GM12878 (cell line): ENCODE results near the gene ZNF732. TPM values are rescaled to one million over a fixed set of nuclear protein-coding genes. Genes with fewer than 3 reads are reported as not detected.

Source experiments
- ATAC-seq: fragments of 200-7000 bp; cut with Tn5 transposase; 3 replicates; pipeline ENCODE4 v1.9.1; 2020; ENCODE audit warnings: mild to moderate bottlenecking, moderate library complexity
- Bru-seq: library from RNA; stranded (reverse); fragments of 400-500 nt; gene quantifications from one replicate; lab custom pipeline; 2021; lab: Mats Ljungman, UMichigan
- BruChase-seq, 2 experiments: library from RNA; stranded (reverse); fragments of 400-500 nt; gene quantifications; one replicate each; lab custom pipeline; 2021; lab: Mats Ljungman, UMichigan
- BruUV-seq: library from RNA; stranded (reverse); fragments of 400-500 nt; replicated peaks from 2 replicates; lab custom pipeline; 2021; lab: Mats Ljungman, UMichigan
- CTCF ChIA-PET: fragments of 300-600 bp; sonication (Branson Sonifier 250); formaldehyde crosslinking; extraction: SDS; loops from one replicate; lab custom pipeline; 2021; ENCODE audit warnings: inconsistent platforms; lab: Yijun Ruan, JAX
- POLR2A ChIA-PET: fragments of 350-600 bp; formaldehyde crosslinking; extraction: SDS; loops from one replicate; lab custom pipeline; 2021; ENCODE audit warnings: inconsistent platforms; lab: Charles Lee
- RAD21 ChIA-PET: fragments of 300-600 bp; sonication (Branson Sonifier 250); formaldehyde crosslinking; loops from one replicate; lab custom pipeline; 2023; ENCODE audit warnings: antibody characterized with exemption; ENCODE audit not compliant: unreplicated experiment; lab: Charles Lee
- SMC1A ChIA-PET: fragments of 300-600 bp; sonication (Branson Sonifier 250); formaldehyde crosslinking; loops from one replicate; lab custom pipeline; 2023; ENCODE audit not compliant: unreplicated experiment, uncharacterized antibody; lab: Charles Lee
- DNase-seq: peaks from one replicate; pipeline ENCODE4 v3.0.0-alpha.2; 2011; ENCODE audit warnings: low read depth, low spot score
- FAIRE-seq: peaks from 3 replicates; lab custom pipeline; 2011; peaks lifted over from hg19 to GRCh38; lab: Jason Lieb, UNC
- H2AFZ ChIP-seq: 2 replicates; pipeline ENCODE4 v1.6.0; 2011; ENCODE audit warnings: low read depth, low read length, control low read depth; ENCODE audit not compliant: control insufficient read depth
- H3K27ac ChIP-seq: 2 replicates; pipeline ENCODE4 v1.5.1; 2011; ENCODE audit warnings: control low read depth; ENCODE audit not compliant: control insufficient read depth, insufficient read depth
- H3K27me3 ChIP-seq, 2 experiments: replicated peaks in 1 of 2; 2 replicates each; pipeline versions ENCODE4 v1.6.0 to v1.6.1; 2011; ENCODE audit warnings: low read length in 1 of 2; ENCODE audit not compliant: control insufficient read depth in 2 of 2, insufficient read depth in 2 of 2
- H3K36me3 ChIP-seq, 2 experiments: 2 replicates each; pipeline ENCODE4 v1.5.1; 2011; ENCODE audit warnings: low read length in 1 of 2; ENCODE audit not compliant: control insufficient read depth in 2 of 2, insufficient read depth in 2 of 2
- H3K4me1 ChIP-seq: 2 replicates; pipeline ENCODE4 v1.6.1; 2011; ENCODE audit warnings: mild to moderate bottlenecking, low read length, moderate library complexity, mixed read lengths; ENCODE audit not compliant: control insufficient read depth, insufficient read depth
- H3K4me2 ChIP-seq: 2 replicates; pipeline ENCODE4 v1.6.0; 2011; ENCODE audit warnings: control low read depth; ENCODE audit not compliant: control insufficient read depth, insufficient read depth
- H3K4me3 ChIP-seq: fragments of 200-600 bp; sonication (generic); 2 replicates; pipeline ENCODE4 v1.5.1; 2016
- H3K79me2 ChIP-seq: 2 replicates; pipeline ENCODE4 v1.6.0; 2011; ENCODE audit warnings: low read length; ENCODE audit not compliant: control insufficient read depth, insufficient read depth
- H3K9ac ChIP-seq: 2 replicates; pipeline ENCODE4 v1.8.0; 2011; ENCODE audit warnings: low read length, control low read depth, mixed read lengths; ENCODE audit not compliant: control insufficient read depth, insufficient read depth
- H3K9me3 ChIP-seq: replicated peaks from 3 replicates; pipeline ENCODE4 v1.5.1; 2011; ENCODE audit warnings: mild to moderate bottlenecking, low read length; ENCODE audit not compliant: control insufficient read depth, insufficient read depth
- H4K20me1 ChIP-seq: 2 replicates; pipeline ENCODE4 v1.6.0; 2011; ENCODE audit not compliant: control insufficient read depth, insufficient read depth
- BHLHE40 ChIP-seq, 2 experiments: fragments of 450-650 bp in 1 of 2; IDR thresholded peaks; 2 replicates each; pipeline ENCODE4 v1.6.1; 2011 to 2017; ENCODE audit warnings: low read depth in 2 of 2, borderline replicate concordance in 1 of 2, improper control_type of control experiment in 1 of 2, low read length in 1 of 2, mild to moderate bottlenecking in 1 of 2
- CBX3 ChIP-seq: fragments of 200-600 bp; sonication (generic); IDR thresholded peaks from 2 replicates; pipeline ENCODE4 v1.6.1; 2016; ENCODE audit warnings: low read depth, borderline replicate concordance
- CHD2 ChIP-seq: IDR thresholded peaks from 2 replicates; pipeline ENCODE4 v1.6.1; 2011; ENCODE audit warnings: low read depth, low read length, improper control_type of control experiment, borderline replicate concordance
- GABPA ChIP-seq: IDR thresholded peaks from 2 replicates; pipeline ENCODE4 v1.6.1; 2014; ENCODE audit warnings: antibody characterized with exemption, low read depth, mild to moderate bottlenecking, inconsistent platforms
- HDAC2 ChIP-seq: fragments of 200-600 bp; sonication (generic); IDR thresholded peaks from 2 replicates; pipeline ENCODE4 v1.6.1; 2017
- MXI1 ChIP-seq: fragments of 150-350 bp; IDR thresholded peaks from 2 replicates; pipeline ENCODE4 v1.6.1; 2011; ENCODE audit warnings: low read depth, mild to moderate bottlenecking, inconsistent platforms, low read length, improper control_type of control experiment
- NFIC ChIP-seq: IDR thresholded peaks from 2 replicates; pipeline ENCODE4 v1.6.1; 2012; ENCODE audit warnings: low read depth, mild to moderate bottlenecking, inconsistent platforms, low read length, moderate library complexity
- NFYA ChIP-seq: IDR thresholded peaks from 2 replicates; pipeline ENCODE4 v1.6.1; 2011; ENCODE audit warnings: low read depth, mild to moderate bottlenecking, low read length, improper control_type of control experiment, borderline replicate concordance
- POLR2A ChIP-seq: IDR thresholded peaks from 2 replicates; pipeline ENCODE4 v1.6.1; 2011; ENCODE audit warnings: low read depth, mild to moderate bottlenecking, low read length
- POLR2AphosphoS5 ChIP-seq: IDR thresholded peaks from 2 replicates; pipeline ENCODE4 v1.6.1; 2011; ENCODE audit warnings: mild to moderate bottlenecking, low read length, inconsistent platforms
- SIX5 ChIP-seq: IDR thresholded peaks from 2 replicates; pipeline ENCODE4 v1.6.1; 2011; ENCODE audit warnings: mild to moderate bottlenecking, low read depth, low read length, moderate library complexity; ENCODE audit not compliant: severe bottlenecking
- SMAD5 ChIP-seq: IDR thresholded peaks from 2 replicates; pipeline ENCODE4 v1.6.1; 2016; ENCODE audit warnings: antibody characterized with exemption, low read depth
- SREBF1 ChIP-seq: IDR thresholded peaks from 2 replicates; pipeline ENCODE4 v1.6.1; 2012; ENCODE audit warnings: mild to moderate bottlenecking, low read length
- TBL1XR1 ChIP-seq: IDR thresholded peaks from 2 replicates; pipeline ENCODE4 v1.6.1; 2012; ENCODE audit warnings: low read depth, low read length, improper control_type of control experiment
- TCF12 ChIP-seq: IDR thresholded peaks from 2 replicates; pipeline ENCODE4 v1.6.1; 2011; ENCODE audit warnings: low read depth, mild to moderate bottlenecking, low read length
- USF2 ChIP-seq: IDR thresholded peaks from 2 replicates; pipeline ENCODE4 v1.6.1; 2011; ENCODE audit warnings: low read depth, low read length, improper control_type of control experiment, borderline replicate concordance
- ZBED1 ChIP-seq: IDR thresholded peaks from 2 replicates; pipeline ENCODE4 v1.6.1; 2016; ENCODE audit warnings: borderline replicate concordance
- ZNF207 ChIP-seq: fragments of 450-650 bp; IDR thresholded peaks from 2 replicates; pipeline ENCODE4 v1.6.1; 2014; ENCODE audit warnings: antibody characterized with exemption, mild to moderate bottlenecking, borderline replicate concordance
- ZNF622 ChIP-seq: fragments of 450-650 bp; IDR thresholded peaks from 2 replicates; pipeline ENCODE4 v1.6.1; 2017; ENCODE audit warnings: mild to moderate bottlenecking, inconsistent platforms
- ZZZ3 ChIP-seq: IDR thresholded peaks from 2 replicates; pipeline ENCODE4 v1.6.1; 2011; ENCODE audit warnings: low read depth; ENCODE audit not compliant: control insufficient read depth, insufficient read length
- WGBS: methylation state at CpG from one replicate; pipeline ENCODE4 v1.1.6; 2016; ENCODE audit warnings: low lambda C conversion rate; ENCODE audit not compliant: insufficient replicate concordance, insufficient coverage; ENCODE audit errors: missing lambda C conversion rate; 5-methylcytosine and 5-hydroxymethylcytosine counted together
- in situ Hi-C: fragments of 300-500 bp; cut with MboI; formaldehyde crosslinking; loops from 9 replicates; pipeline ENCODE4 v1.14.3; 2018; ENCODE audit warnings: mixed read lengths
- intact Hi-C: fragments of 100-400 bp; cut with micrococcal nuclease; formaldehyde crosslinking; loops from one replicate; pipeline ENCODE4 v1.14.2; 2022; ENCODE audit not compliant: unreplicated experiment
- long read RNA-seq, 2 experiments: library from polyadenylated mRNA; unstranded; transcript quantifications; one replicate each; pipeline ENCODE4 v2.0.0, GENCODE V29; 2019 to 2020
- polyA minus RNA-seq, 3 experiments: library from RNA; depleted of rRNA, polyadenylated mRNA; stranded (reverse); fragments of >200 nt; gene quantifications; 2 replicates each; pipeline ENCODE4 v1.2.3, GENCODE V29; 2011
- polyA plus RNA-seq, 11 experiments: library from polyadenylated mRNA; depleted of rRNA in 4 of 11; unstranded in 6 of 11; stranded (reverse) in 5 of 11; fragments of >200 nt; fragmentation: Nextera tagmentation in 4 of 11; fragmentation: Illumina TruSeq in 1 of 11; extraction: Ambion mirVana in 4 of 11; extraction: Trizol in 1 of 11; gene quantifications; 1 replicate in 1 of 11; 2 replicates in 10 of 11; pipeline versions ENCODE4 v1.2.1 to v1.2.3, GENCODE V29; 2011 to 2016; ENCODE audit warnings: inconsistent platforms in 2 of 11, missing spikeins in 2 of 11, low read depth in 1 of 11
- total RNA-seq, 4 experiments: library from RNA; depleted of rRNA in 3 of 4; stranded (reverse); fragments of >200 nt in 3 of 4; fragmentation: Illumina TruSeq in 1 of 4; extraction: Trizol in 1 of 4; gene quantifications; 2 replicates each; pipeline versions ENCODE4 v1.2.1 to v1.2.3, GENCODE V29; 2013 to 2021

ZNF732 gene
- total RNA-seq (2013; cell fraction: nucleolus; rRNA removed), result not detected in 2 replicates
- not detected in 2 replicates for total RNA-seq (2014; rRNA removed)
- not detected in 2 replicates for total RNA-seq (2014; rRNA removed; fragmentation: Illumina TruSeq; extraction: Trizol)
- not detected in 2 replicates for total RNA-seq (2021)
- polyA plus RNA-seq (2011; ENCODE audit: low read depth), result 0.10 TPM
- polyA plus RNA-seq (2011; rRNA removed), result not detected in 2 replicates
- not detected in 2 replicates for polyA plus RNA-seq (2011; cell fraction: cytosol; rRNA removed)
- not detected in 2 replicates for polyA plus RNA-seq (2011; cell fraction: nucleus; rRNA removed)
- not detected in 2 replicates for polyA plus RNA-seq (2012)
- polyA plus RNA-seq (2014; fragmentation: Illumina TruSeq; extraction: Trizol), result not detected in 2 replicates
- polyA plus RNA-seq (2014; fragmentation: Nextera tagmentation; extraction: Ambion mirVana), result not detected
- polyA plus RNA-seq (2014; rRNA removed), result not detected in 2 replicates
- polyA plus RNA-seq (2016; fragmentation: Nextera tagmentation; extraction: Ambion mirVana), result not detected
- polyA minus RNA-seq (2011; rRNA and poly(A)+ RNA removed), result not detected in 2 replicates
- not detected in 2 replicates for polyA minus RNA-seq (2011; cell fraction: cytosol; rRNA and poly(A)+ RNA removed)
- polyA minus RNA-seq (2011; cell fraction: nucleus; rRNA and poly(A)+ RNA removed), result not detected in 2 replicates
- percentile 5 among the genes with signal in this experiment for Bru-seq, nascent RNA
- percentile 3 among the genes with signal in this experiment for BruChase-seq, experiment 1, labeled RNA remaining after a 6-hour chase
- BruChase-seq, experiment 2, labeled RNA remaining after a 2-hour chase, result percentile 4 among the genes with signal in this experiment
- long read RNA-seq, experiment 1, result 0 reads
- long read RNA-seq, experiment 2, result 0 reads

DNA sequence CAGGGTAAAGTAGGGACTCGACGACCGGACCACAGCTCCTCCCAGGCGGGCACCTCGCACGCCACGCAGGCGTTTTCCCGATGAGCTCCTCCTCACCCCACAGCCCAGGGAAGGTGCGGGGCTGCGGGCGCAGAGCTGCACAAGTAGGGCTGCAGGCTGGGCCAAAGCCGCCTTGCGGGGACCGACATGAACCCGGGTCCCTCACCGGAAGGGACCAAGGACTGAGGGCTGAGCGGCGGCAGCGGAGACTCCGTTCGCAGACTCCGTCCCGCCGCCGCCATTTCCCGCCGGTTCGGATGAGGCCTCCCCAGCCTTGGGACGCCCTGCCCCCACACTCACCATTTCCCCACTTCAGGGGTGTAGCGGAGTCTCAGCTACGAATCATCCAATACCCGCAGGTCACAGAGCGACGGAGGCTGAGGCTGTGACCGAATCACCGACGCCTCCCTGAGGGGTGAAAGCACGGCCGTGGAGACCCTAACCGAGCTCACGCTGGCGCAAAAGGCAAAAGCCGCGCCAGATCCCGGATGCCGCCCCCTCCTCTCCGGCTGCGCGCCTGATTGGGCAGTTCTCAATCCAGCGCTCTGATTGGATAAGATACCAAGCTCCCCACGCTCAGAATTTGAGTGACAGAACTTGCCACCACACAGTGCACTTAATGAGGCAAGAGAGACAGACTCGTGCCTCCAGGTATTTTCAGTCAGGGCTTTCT is at the start of gene ZNF732:
Gene ZNF732 (minus strand): TSS at position 506 of the 712 bp plus-strand sequence. CDS start 164 bp downstream, at position 342.
- CTCF ChIA-PET, result no interaction called here
- Histone ChIP-seq H3K27me3 (no peaks in the 10 kb centered on the region), H3K9me3 (peaks cover 14% of the 10 kb centered on the region), H3K4me1 (no peaks in the 10 kb centered on the region), H3K9ac (no peak within 1 kb of the TSS), H3K4me2 (no peak within 1 kb of the TSS), H3K4me3 (no peak within 1 kb of the TSS), H2AFZ (no peak within 1 kb of the TSS)
- in situ Hi-C loops (no loop called here), intact Hi-C loops (no loop called here)
- SMC1A ChIA-PET, result no interaction called here
- no peak for ATAC-seq
- BruUV-seq, result no TSS peak
- POLR2A ChIA-PET, result no interaction called here
- 47% methylated on average over 46 of the region's 53 CpGs for WGBS
- TF ChIP-seq NFYA (no peak), MXI1 (no peak), CBX3 (no peak), POLR2A (no peak), SREBF1 (no peak), TCF12 (no peak), BHLHE40 (IDR thresholded peaks at IDR 0.05; ENCODE audit: borderline replicate concordance in 1 of 2, low read depth in 2 of 2, low read length in 1 of 2) (no peak), NFIC (no peak), TBL1XR1 (no peak), SIX5 (no peak), ZNF207 (no peak), CHD2 (no peak), HDAC2 (no peak), ZNF622 (no peak), ZZZ3 (no peak), POLR2AphosphoS5 (no peak), SMAD5 (no peak), USF2 (no peak), ZBED1 (no peak), GABPA (no peak)
- TF ChIP-seq, all 136 proteins: peak for 0
- Histone ChIP-seq H4K20me1 (no peaks in the 10 kb centered on the region), H3K27ac (no peak within 1 kb of the TSS), H3K36me3 (no peaks in the 10 kb centered on the region), H3K79me2 (no peaks in the 10 kb centered on the region)
- DNase-seq (no peak), FAIRE-seq (no peak)
- RAD21 ChIA-PET, result no interaction called here
